Right renal pelvis (tissue), 4 donors: ENCODE measurements around the gene COL13A1. TPM values are rescaled to one million over a fixed set of nuclear protein-coding genes. Genes with fewer than 3 reads are reported as not detected.

Experiments used
- DNase-seq, 4 donors: peaks; one replicate each; pipeline ENCODE4 v3.0.0-alpha.2; 2013; ENCODE audit warnings: low read depth in 4 of 4, low spot score in 3 of 4, missing footprints in 1 of 4
- polyA plus RNA-seq, 4 donors: library from polyadenylated mRNA; unstranded; fragments of 120-200 nt; gene quantifications; one replicate each; pipeline ENCODE4 v1.2.1, GENCODE V29; 2013; ENCODE audit not compliant: insufficient read length in 4 of 4

COL13A1 gene
- 10 to 100 TPM; 19.5 to 24.8 (median 24.3) TPM for polyA plus RNA-seq

- DNase-seq: peak; percentile 44 to 71 (median 60)
These were observed at the start of gene COL13A1 for GRCh38 chr10:69801434-69802315. Gene COL13A1 (plus strand): TSS chr10:69801906. CDS start chr10:69802424, 518 bp downstream.

DNA sequence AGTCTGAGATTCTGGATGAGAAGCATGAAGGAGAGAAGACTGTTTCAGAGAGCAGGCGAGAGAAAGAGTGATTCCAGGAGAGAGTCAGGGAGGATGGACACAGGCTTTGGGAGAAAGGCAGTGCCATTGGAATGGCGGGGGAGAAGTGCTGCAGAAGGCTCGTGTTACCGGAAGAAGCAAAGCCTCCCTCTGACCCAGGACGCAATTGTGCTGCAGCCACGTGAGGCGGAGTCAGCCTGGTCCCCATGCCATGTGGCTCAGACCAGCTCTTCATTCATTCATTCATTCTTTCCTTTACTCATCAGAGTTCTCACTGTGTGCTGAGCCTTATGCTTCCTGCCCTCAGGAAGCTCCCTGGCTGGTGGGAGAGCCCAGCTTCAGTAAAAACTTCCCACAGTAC lies 49.2 kb upstream of the COL13A1 start:
- no peak for DNase-seq

GRCh38 chr10:69756279-69756678 lies 45.4 kb upstream of the COL13A1 start:
- no peak for DNase-seq

DNA sequence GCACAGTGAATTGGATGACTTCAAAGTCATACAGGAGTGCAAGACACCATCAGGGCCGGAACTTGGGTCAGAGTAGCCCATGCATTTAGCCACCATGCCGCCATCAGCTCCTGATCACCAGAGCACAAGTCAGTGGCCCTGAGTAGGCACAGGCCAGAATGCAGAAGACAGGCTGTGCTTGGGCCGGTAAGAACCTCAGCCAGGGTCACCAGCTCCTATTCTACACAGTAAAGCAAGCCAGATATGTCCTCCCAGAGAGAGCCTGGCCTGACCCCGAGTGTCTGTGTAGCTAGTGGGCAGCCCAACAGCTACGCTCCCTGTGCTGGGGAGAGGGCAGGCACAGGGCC lies 44.5 kb upstream of the COL13A1 start:
- DNase-seq: no peak

- no peak for DNase-seq
These were observed 44.0 kb upstream of the COL13A1 start for GRCh38 chr10:69757553-69758309.

- DNase-seq: no peak
These were observed 43.4 kb upstream of the COL13A1 start for GRCh38 chr10:69758310-69758728.

DNA sequence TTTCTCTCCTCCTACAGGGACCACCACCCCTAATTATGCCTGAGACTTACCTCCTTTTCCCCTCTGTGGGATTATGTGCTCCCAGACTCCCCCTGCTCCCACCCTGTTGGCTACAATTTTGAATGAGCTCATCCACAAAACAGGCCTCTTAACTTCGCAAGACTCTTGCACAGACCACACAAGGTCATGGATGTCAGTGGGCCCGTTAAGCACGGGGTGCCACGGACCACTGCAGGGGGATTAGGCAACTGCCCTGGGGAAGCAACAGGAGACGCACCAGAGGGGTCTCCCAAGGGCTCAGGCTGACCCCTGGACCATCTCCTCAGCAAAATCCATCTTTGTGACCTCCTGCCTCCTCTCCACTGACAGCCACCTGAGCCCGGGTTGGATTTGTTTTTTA lies 42.1 kb upstream of the COL13A1 start:
- no peak for DNase-seq

GRCh38 chr10:69760072-69760471 lies 41.6 kb upstream of the COL13A1 start:
- DNase-seq: no peak

DNA sequence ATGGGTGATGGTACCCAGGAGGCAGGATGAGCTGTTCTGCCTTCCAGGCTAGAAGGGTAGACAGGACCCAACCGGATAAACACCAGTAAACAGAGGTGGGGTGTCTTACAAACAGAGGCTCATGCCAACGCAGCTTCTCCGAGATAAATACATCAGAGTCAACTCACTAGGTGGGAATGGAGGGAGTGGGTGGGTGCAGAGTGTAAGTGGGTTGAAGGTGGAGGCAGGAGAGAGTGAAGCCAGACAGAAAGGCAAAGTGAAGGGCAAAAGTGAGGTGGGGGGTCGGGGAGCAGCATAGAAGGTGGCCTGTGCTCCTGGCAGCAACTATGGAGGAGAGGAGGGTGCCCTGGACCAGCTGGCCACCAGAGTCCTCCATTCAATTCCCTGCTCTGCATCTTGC lies 40.4 kb upstream of the COL13A1 start:
- no peak for DNase-seq

GRCh38 chr10:69766161-69766910 lies 35.4 kb upstream of the COL13A1 start:
- DNase-seq: no peak

GRCh38 chr10:69767793-69768192 lies 33.9 kb upstream of the COL13A1 start:
- no peak for DNase-seq

- no peak for DNase-seq
These were observed 33.3 kb upstream of the COL13A1 start for GRCh38 chr10:69768386-69768785.

- DNase-seq: no peak
These were observed 32.2 kb upstream of the COL13A1 start for GRCh38 chr10:69769395-69769992.

GRCh38 chr10:69772933-69773704 lies 28.6 kb upstream of the COL13A1 start:
- DNase-seq: no peak

GRCh38 chr10:69774596-69774995 lies 27.1 kb upstream of the COL13A1 start:
- no peak for DNase-seq

DNA sequence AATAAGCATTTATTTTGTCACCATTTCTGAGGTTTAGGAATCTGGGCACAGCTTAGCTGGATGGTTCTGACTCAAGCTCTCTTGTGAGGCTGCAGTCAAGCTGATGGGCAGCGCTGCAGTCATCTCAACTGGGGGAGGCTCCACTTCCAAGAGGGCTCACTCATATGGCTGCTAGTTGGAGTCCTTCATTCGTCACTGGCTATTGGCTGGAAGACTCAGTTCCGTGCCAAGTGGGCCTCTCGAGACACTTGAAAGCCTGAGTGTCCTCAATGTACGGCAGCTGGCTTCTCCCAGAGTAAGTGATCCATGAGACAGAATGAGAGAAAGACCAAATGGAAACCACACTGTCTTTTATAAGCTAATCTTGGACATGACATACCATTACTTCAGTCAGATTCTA lies 21.6 kb upstream of the COL13A1 start:
- DNase-seq: no peak

DNA sequence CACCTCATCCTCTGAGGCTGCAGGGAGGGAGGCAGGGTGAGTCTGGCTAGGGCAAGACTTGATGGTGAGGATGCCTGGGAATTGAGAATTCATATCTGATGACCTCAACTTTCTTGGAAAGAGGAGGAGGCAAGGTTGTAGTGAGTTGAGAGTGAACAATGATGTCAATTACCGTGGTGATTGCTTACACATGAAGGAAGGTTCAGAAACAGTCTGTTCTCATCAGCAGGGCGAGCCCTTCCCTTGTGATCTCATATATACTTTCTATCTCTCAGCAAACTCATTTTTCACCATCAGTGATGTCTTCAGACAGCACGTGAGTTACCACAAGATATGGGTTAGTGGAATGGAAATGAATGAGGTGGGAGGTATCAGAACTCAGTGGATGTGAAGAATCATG lies 20.1 kb upstream of the COL13A1 start:
- DNase-seq: no peak

GRCh38 chr10:69783515-69783914 lies 18.2 kb upstream of the COL13A1 start:
- DNase-seq: no peak

DNA sequence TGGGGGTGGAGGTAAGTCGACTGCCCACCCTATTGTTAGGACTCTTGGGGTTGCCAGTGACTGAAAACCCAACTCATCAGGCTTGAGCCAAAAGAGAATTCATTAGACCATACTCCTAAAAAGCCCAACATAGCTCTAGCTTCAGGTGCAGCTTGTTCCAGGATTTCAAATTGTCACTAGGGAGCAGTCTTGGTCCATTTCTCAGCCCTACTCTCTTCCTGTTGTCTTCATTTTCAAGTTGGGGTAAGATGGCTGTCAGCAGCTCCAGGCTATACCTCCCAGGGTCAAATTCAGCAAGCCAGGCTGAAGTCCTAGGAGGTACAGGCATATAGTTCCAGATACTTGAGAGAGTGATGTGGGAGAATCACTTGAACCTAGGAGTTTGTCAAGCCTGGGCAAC lies 14.9 kb upstream of the COL13A1 start:
- DNase-seq: no peak

DNA sequence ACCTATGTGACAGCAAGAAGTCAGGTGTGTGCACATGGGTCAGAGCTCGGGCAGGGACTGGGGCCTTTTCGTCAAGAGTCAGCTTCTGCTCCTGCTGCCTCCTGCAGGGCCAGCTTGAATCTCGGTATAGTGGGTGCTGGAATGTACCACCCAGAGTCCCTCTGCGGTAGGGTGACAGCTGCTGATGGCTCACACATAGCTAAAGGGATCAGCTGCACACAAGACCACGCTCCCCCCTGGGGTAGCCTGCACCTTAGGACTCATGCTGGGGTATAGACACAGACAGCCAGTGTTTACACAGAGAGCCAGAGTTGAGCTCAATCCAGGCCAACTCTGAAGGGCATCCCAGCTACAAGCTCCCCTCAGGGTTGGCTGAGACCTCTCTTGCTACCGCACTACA lies 14.0 kb upstream of the COL13A1 start:
- DNase-seq: no peak
